SU-DHL-6 (cell line): ENCODE measurements around the gene B3GNT8.

Experiments used
- H2AFZ ChIP-seq: fragments of 200-600 bp; sonication (generic); 2 replicates; pipeline ENCODE4 v1.6.1; 2014; ENCODE audit warnings: low read depth, mild to moderate bottlenecking, moderate library complexity, mixed read lengths, antibody characterized with exemption, low read length; ENCODE audit not compliant: severe bottlenecking
- H3F3A ChIP-seq: fragments of 200-600 bp; shearing (Covaris generic); 2 replicates; pipeline ENCODE4 v1.6.0; 2016; ENCODE audit warnings: antibody characterized with exemption, mild to moderate bottlenecking; ENCODE audit not compliant: insufficient read depth
- H3K27ac ChIP-seq: fragments of 200-600 bp; sonication (generic); 2 replicates; pipeline ENCODE4 v1.5.1; 2016; ENCODE audit warnings: low read depth, mild to moderate bottlenecking, low read length, moderate library complexity, mixed read lengths
- H3K27me3 ChIP-seq: fragments of 200-600 bp; sonication (generic), shearing (Covaris generic); 2 replicates; pipeline ENCODE4 v1.6.0; 2014; ENCODE audit warnings: mild to moderate bottlenecking, low read length
- H3K36me3 ChIP-seq: fragments of 200-600 bp; sonication (generic); 2 replicates; pipeline ENCODE4 v1.6.1; 2014; ENCODE audit warnings: mild to moderate bottlenecking, low read length, mixed read lengths
- H3K4me2 ChIP-seq: fragments of 300-600, 200-600 bp; shearing (Covaris generic), sonication (generic); 2 replicates; pipeline ENCODE4 v1.6.0; 2014; ENCODE audit warnings: low read length, low read depth, mild to moderate bottlenecking; ENCODE audit not compliant: poor library complexity, severe bottlenecking
- H3K4me3 ChIP-seq: fragments of 200-600 bp; sonication (generic); 2 replicates; pipeline ENCODE4 v1.5.1; 2014; ENCODE audit warnings: antibody characterized with exemption, low read length, mild to moderate bottlenecking, mixed read lengths; ENCODE audit not compliant: insufficient read depth, poor library complexity, severe bottlenecking
- H3K79me2 ChIP-seq: fragments of 200-600 bp; sonication (generic); 2 replicates; pipeline ENCODE4 v1.6.1; 2014; ENCODE audit warnings: mild to moderate bottlenecking, low read length, moderate library complexity; ENCODE audit not compliant: insufficient read depth
- H3K9ac ChIP-seq: fragments of 200-600 bp; sonication (generic); 2 replicates; pipeline ENCODE4 v1.7.0; 2014; ENCODE audit warnings: mild to moderate bottlenecking, low read length
- H3K9me2 ChIP-seq: fragments of 200-600 bp; sonication (generic); replicated peaks from 2 replicates; pipeline ENCODE4 v1.6.1; 2014; ENCODE audit warnings: low read length; ENCODE audit not compliant: insufficient read depth
- H3K9me3 ChIP-seq: fragments of 200-600 bp; sonication (generic); 2 replicates; pipeline ENCODE4 v1.6.1; 2014; ENCODE audit warnings: low read length, mixed read lengths; ENCODE audit not compliant: insufficient read depth
- H4K20me1 ChIP-seq: fragments of 200-600 bp; sonication (generic); 2 replicates; pipeline ENCODE4 v1.6.1; 2014; ENCODE audit warnings: low read depth, mild to moderate bottlenecking, antibody characterized with exemption, low read length, moderate library complexity, mixed read lengths
- CTCF ChIP-seq: fragments of 200-600 bp; sonication (generic); IDR thresholded peaks from one replicate; pipeline ENCODE4 v1.5.1; 2017; ENCODE audit warnings: antibody characterized with exemption, mild to moderate bottlenecking, low read length, moderate library complexity; ENCODE audit not compliant: insufficient read depth, poor library complexity, severe bottlenecking
- EZH2phosphoT487 ChIP-seq: fragments of 200-600 bp; sonication (generic), shearing (Covaris generic); conservative IDR thresholded peaks from 2 replicates; pipeline ENCODE4 v1.6.1; 2018; ENCODE audit warnings: mild to moderate bottlenecking, antibody characterized with exemption, low read length, moderate library complexity, mixed read lengths

B3GNT8 gene

GRCh38 chr19:41442473-41443355 is 15.5 kb upstream of the B3GNT8 start, which contains the start of gene ERICH4:
Gene ERICH4, plus strand, starts transcription at chr19:41443156. Its CDS starts 14 bp downstream, at chr19:41443170.
- H3K4me3 ChIP-seq = no peak within 1 kb of the TSS
- H3K27me3 ChIP-seq = no peaks in the 10 kb centered on the region
- H3K4me2 ChIP-seq = no peak within 1 kb of the TSS
- no peaks in the 10 kb centered on the region for H4K20me1 ChIP-seq
- H2AFZ ChIP-seq = no peak within 1 kb of the TSS
- no peaks in the 10 kb centered on the region for H3K36me3 ChIP-seq
- H3K9me3 ChIP-seq = no peaks in the 10 kb centered on the region
- H3F3A ChIP-seq = no peaks in the 10 kb centered on the region
- peaks cover 11% of the 10 kb centered on the region for H3K79me2 ChIP-seq
- H3K9me2 ChIP-seq = no peaks in the 10 kb centered on the region
- no peak within 1 kb of the TSS for H3K27ac ChIP-seq
- H3K9ac ChIP-seq = no peak within 1 kb of the TSS
- TF ChIP-seq CTCF (no peak), EZH2phosphoT487 (no peak)

GRCh38 chr19:41441321-41441945 is 14.3 kb upstream of the B3GNT8 start:
- H3K27me3 ChIP-seq = no peaks in the 10 kb centered on the region
- no peak overlapping the region for H2AFZ ChIP-seq
- H3K27ac ChIP-seq = no peak overlapping the region
- no peak overlapping the region for H3K4me2 ChIP-seq
- no peaks in the 10 kb centered on the region for H3K9me3 ChIP-seq
- H4K20me1 ChIP-seq = no peaks in the 10 kb centered on the region
- TF ChIP-seq EZH2phosphoT487 (no peak), CTCF (no peak)
- no peak overlapping the region for H3K4me3 ChIP-seq
- no peaks in the 10 kb centered on the region for H3K9me2 ChIP-seq
- H3K79me2 ChIP-seq = peaks cover 11% of the 10 kb centered on the region
- H3F3A ChIP-seq = no peaks in the 10 kb centered on the region
- no peak overlapping the region for H3K9ac ChIP-seq
- H3K36me3 ChIP-seq = no peaks in the 10 kb centered on the region

- no peaks in the 10 kb centered on the region for H4K20me1 ChIP-seq
- no peaks in the 10 kb centered on the region for H3K9me2 ChIP-seq
- H3K4me2 ChIP-seq = peak within 1 kb of the TSS; percentile 79
- H3K36me3 ChIP-seq = no peaks in the 10 kb centered on the region
- peak within 1 kb of the TSS; percentile 97 for H3K4me3 ChIP-seq
- no peaks in the 10 kb centered on the region for H3K27me3 ChIP-seq
- peaks cover 11% of the 10 kb centered on the region for H3K79me2 ChIP-seq
- H2AFZ ChIP-seq = peak within 1 kb of the TSS; percentile 71
- H3F3A ChIP-seq = no peaks in the 10 kb centered on the region
- TF ChIP-seq EZH2phosphoT487 (no peak), CTCF (peak; percentile 70)
- H3K9me3 ChIP-seq = no peaks in the 10 kb centered on the region
- H3K27ac ChIP-seq = peak within 1 kb of the TSS; percentile 52
- H3K9ac ChIP-seq = peak within 1 kb of the TSS; percentile 73
Measured at GRCh38 chr19:41439441-41440222, 12.5 kb upstream of the B3GNT8 start, which contains the start of gene DMAC2. Gene DMAC2, minus strand, starts transcription at chr19:41439912. Its CDS starts 13 bp downstream, at chr19:41439899.
